MM.1S (cell line): ENCODE measurements around the gene NSF.
"Not testable (repeated sequence)": the region's sequence is repeated elsewhere in the genome, so short reads cannot be mapped to it uniquely, and the experiment has no call there.

Experiments
- DNase-seq: peaks from one replicate; pipeline ENCODE4 v3.0.0-alpha.2; 2015
- H2AFZ ChIP-seq: fragments of 300-600 bp; sonication (generic); 2 replicates; pipeline ENCODE4 v1.6.0; 2016; ENCODE audit warnings: antibody characterized with exemption, low read length
- H3F3A ChIP-seq: fragments of 300-600 bp; sonication (generic); 2 replicates; pipeline ENCODE4 v1.6.1; 2016; ENCODE audit warnings: mild to moderate bottlenecking, antibody characterized with exemption, low read length, moderate library complexity, mixed read lengths; ENCODE audit not compliant: insufficient read depth
- H3K27ac ChIP-seq: fragments of 300-600 bp; sonication (generic); 2 replicates; pipeline ENCODE4 v1.5.1; 2016; ENCODE audit warnings: mild to moderate bottlenecking, low read length
- H3K27me3 ChIP-seq: fragments of 300-600 bp; sonication (generic); replicated peaks from 2 replicates; pipeline ENCODE4 v1.6.0; 2016; ENCODE audit warnings: low read length; ENCODE audit not compliant: insufficient read depth
- H3K36me3 ChIP-seq: fragments of 300-600 bp; sonication (generic); replicated peaks from 2 replicates; pipeline ENCODE4 v1.6.1; 2016; ENCODE audit warnings: mild to moderate bottlenecking, low read length, mixed read lengths; ENCODE audit not compliant: insufficient read depth
- H3K4me1 ChIP-seq: fragments of 300-600 bp; sonication (generic); 2 replicates; pipeline ENCODE4 v1.6.1; 2016; ENCODE audit warnings: low read length, mixed read lengths
- H3K4me2 ChIP-seq: fragments of 300-600 bp; sonication (generic); 2 replicates; pipeline ENCODE4 v1.6.0; 2016; ENCODE audit warnings: low read depth, low read length
- H3K4me3 ChIP-seq: fragments of 300-600 bp; sonication (generic); 2 replicates; pipeline ENCODE4 v1.5.1; 2016; ENCODE audit warnings: low read length, mixed read lengths
- H3K79me2 ChIP-seq: fragments of 300-600 bp; sonication (generic); 2 replicates; pipeline ENCODE4 v1.6.1; 2016; ENCODE audit warnings: mixed run types, low read length, mixed read lengths
- H3K9ac ChIP-seq: fragments of 300-600 bp; sonication (generic); 2 replicates; pipeline ENCODE4 v1.6.1; 2016; ENCODE audit warnings: low read length, mixed read lengths
- H3K9me2 ChIP-seq: fragments of 300-600 bp; sonication (generic); replicated peaks from 2 replicates; pipeline ENCODE4 v1.6.1; 2016; ENCODE audit warnings: mild to moderate bottlenecking, low read length, mixed read lengths; ENCODE audit not compliant: insufficient read depth
- H3K9me3 ChIP-seq: fragments of 300-600 bp; sonication (generic); replicated peaks from 2 replicates; pipeline ENCODE4 v1.6.1; 2016; ENCODE audit warnings: mild to moderate bottlenecking, low read length, mixed read lengths; ENCODE audit not compliant: insufficient read depth
- H4K20me1 ChIP-seq: fragments of 300-600 bp; sonication (generic); 2 replicates; pipeline ENCODE4 v1.6.1; 2016; ENCODE audit warnings: mild to moderate bottlenecking, low read length, moderate library complexity, mixed read lengths; ENCODE audit not compliant: insufficient read depth

Gene NSF

DNA sequence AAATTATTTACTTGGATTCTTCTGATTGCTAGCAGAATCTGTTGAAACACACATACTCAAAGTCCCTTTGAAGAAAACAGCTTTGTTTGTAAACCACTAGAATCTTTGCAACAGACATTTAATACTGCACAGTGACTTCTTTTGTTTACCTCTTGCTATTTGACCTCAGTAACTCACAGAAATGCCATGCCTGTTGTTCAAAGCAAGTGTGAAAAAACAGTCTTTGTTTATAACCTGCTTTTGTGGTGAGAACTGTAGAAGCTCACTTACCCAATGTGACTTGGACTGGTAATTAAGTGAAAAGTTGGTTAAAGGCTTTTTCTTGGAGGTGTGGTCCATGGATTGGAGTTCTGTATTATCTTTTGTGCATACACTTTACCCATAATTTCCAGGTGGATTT is 44.4 kb downstream of the NSF start:
- H3K9me3 ChIP-seq, H3K79me2 ChIP-seq, H3K27me3 ChIP-seq, H3K4me1 ChIP-seq, H2AFZ ChIP-seq, H3K36me3 ChIP-seq, H3K27ac ChIP-seq, H3K4me3 ChIP-seq, H3K4me2 ChIP-seq, DNase-seq, H3F3A ChIP-seq, H4K20me1 ChIP-seq, H3K9me2 ChIP-seq, H3K9ac ChIP-seq: not testable (repeated sequence)

DNA sequence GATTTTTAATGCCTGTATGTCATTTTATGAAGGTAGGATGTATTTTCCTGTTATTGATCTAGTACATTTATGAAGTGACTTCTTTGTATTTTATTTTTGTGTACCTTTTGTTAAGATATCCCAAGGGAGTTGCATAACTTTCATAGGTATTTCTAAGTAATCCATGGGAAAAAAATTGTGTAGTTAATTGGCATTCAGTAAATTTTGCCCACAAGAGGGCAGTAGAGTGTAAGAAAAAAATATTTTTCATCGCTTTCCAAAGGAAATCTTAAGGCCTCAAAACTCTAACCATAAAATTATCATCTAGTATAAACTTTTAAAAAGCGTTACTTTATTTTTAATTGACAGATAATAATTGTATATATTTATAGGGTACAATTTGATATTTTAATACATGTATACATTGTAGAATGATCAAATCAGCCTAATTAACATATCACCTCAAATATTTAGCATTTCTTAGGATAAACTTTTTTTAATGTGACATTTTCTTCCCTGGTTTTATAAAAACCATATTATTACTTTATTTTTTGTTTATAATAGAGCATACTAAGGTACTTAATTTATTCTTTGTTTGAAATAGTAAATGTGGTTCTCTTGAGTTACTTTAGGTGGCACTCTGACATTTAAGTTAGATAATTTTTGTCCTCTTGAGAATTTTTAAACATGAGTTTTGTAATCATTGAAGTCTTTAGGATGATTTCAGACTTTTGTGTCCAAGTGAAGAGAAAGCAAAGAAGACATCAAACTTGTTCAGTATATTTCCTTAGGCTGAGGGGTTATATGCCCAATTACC is 51.6 kb downstream of the NSF start:
- H3K9ac ChIP-seq, H3K27me3 ChIP-seq, H3K4me3 ChIP-seq, H3K36me3 ChIP-seq, H3K9me3 ChIP-seq, H3K4me1 ChIP-seq, H3K4me2 ChIP-seq, H4K20me1 ChIP-seq, H3F3A ChIP-seq, H3K9me2 ChIP-seq, H3K79me2 ChIP-seq, DNase-seq, H2AFZ ChIP-seq, H3K27ac ChIP-seq: not testable (repeated sequence)

DNA sequence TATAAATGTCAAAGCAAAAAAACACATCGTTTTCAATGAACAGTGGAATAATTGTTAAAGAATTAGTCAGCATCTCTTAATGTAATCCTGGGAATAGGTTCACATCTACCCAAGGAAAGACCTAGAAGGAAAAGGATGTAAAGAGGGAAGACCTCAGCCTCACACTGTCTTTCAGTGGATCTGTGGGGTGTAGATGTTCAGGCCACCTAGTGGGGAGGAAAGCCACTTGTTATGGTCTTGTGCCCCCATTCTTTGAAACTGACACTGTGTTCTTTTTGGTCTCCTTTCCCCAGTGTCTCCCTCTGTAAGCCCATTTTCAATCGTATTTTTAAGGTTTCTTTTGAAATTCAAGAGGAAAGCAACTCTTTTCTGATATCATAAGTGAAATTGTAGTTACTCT is 56.8 kb downstream of the NSF start:
- H3F3A ChIP-seq, H3K36me3 ChIP-seq, H3K27me3 ChIP-seq, H3K9me3 ChIP-seq, H3K79me2 ChIP-seq, H4K20me1 ChIP-seq, H3K4me3 ChIP-seq, H3K4me1 ChIP-seq, H2AFZ ChIP-seq, H3K27ac ChIP-seq, H3K4me2 ChIP-seq, DNase-seq, H3K9me2 ChIP-seq, H3K9ac ChIP-seq: not testable (repeated sequence)

DNA sequence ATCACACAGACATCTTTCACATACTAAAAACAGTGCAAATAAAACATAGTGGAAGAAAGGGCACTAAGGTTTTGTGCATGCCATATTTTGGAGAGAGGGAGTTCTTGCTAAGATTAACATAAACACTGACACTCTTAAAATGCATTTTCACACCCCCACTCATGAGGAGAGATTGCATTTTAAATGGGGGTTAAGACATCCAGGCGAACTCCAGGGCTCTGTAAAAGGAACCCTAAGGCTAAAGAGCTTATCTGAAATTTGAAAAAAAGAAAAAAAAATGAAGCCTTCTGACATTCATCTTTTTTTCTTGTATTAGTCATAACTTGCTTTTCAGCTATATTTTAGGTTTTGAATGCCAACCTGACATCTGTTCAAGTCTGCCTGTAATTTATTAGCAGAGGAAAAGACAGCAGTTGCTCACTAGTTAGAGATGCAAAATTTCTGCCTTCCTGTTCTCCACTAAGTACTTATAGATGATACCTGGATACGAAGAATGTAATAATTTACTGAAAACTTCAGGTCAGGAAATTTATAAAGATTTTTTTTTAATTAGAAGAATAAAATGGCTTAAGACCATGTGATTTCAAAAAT is 57.3 kb downstream of the NSF start:
- H3K4me1 ChIP-seq, H2AFZ ChIP-seq, H3K4me3 ChIP-seq, H3K9me2 ChIP-seq, DNase-seq, H3K4me2 ChIP-seq, H3K27me3 ChIP-seq, H3K36me3 ChIP-seq, H3F3A ChIP-seq, H3K27ac ChIP-seq, H3K9me3 ChIP-seq, H3K79me2 ChIP-seq, H4K20me1 ChIP-seq, H3K9ac ChIP-seq: not testable (repeated sequence)

DNA sequence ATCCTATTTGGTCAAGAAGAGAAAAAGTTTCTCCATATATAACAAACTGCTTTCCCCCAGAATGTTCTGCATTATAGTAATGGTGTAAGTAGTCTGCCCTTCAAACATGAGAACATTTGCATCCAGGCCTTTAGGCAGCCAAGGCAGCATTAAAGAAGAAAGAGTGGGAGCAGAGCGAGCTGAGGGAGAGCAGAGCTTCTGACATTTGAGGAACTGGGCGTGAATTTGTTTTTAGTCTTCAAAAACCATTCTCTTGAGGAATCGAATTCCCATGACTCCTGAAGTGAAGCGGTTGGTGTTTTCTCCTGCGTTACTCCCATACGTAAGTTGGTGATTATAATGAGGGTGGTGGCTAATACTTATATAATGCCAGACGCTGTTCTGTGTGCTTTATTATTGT is 58.8 kb downstream of the NSF start:
- H3K79me2 ChIP-seq, H3K4me2 ChIP-seq, H3K9me2 ChIP-seq, H3K4me1 ChIP-seq, H3K9me3 ChIP-seq, H3K9ac ChIP-seq, H3K36me3 ChIP-seq, H3K4me3 ChIP-seq, DNase-seq, H2AFZ ChIP-seq, H4K20me1 ChIP-seq, H3F3A ChIP-seq, H3K27ac ChIP-seq, H3K27me3 ChIP-seq: not testable (repeated sequence)

DNA sequence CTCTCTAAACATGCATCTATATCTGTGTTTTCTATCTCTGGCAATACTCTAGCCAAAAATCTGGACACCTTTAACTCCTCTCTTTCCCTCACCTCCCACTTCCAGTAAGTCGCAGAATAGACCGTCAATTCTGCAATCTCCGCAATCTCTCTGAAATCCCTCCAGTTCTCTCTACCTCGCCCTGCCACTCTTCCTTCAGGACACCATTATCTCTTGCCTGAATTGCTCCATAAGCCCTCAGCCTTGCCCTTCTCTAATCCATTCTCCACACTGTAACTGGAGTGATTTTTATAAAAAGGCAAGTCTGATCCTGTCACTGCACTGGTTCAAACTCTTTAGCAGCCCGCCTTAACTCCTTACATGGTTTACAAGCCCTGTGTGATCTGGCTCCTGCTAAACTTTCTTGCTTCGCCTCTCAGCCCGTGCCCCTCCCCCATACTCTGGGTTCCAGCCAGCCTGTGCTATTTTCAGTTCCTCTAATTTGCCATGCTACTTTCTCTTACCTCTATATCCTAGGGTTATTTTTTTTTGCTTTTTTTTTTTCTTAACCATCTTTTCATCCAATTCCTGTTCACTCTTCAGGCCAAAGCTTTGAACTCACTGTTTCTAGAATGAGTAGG is 61.7 kb downstream of the NSF start:
- not testable (repeated sequence) for H3K79me2 ChIP-seq, H3K4me3 ChIP-seq, H3K27me3 ChIP-seq, H3K4me2 ChIP-seq, H3K9ac ChIP-seq, H3K4me1 ChIP-seq, H3K36me3 ChIP-seq, H3K9me3 ChIP-seq, H4K20me1 ChIP-seq, DNase-seq, H3K9me2 ChIP-seq, H2AFZ ChIP-seq, H3F3A ChIP-seq, H3K27ac ChIP-seq

DNA sequence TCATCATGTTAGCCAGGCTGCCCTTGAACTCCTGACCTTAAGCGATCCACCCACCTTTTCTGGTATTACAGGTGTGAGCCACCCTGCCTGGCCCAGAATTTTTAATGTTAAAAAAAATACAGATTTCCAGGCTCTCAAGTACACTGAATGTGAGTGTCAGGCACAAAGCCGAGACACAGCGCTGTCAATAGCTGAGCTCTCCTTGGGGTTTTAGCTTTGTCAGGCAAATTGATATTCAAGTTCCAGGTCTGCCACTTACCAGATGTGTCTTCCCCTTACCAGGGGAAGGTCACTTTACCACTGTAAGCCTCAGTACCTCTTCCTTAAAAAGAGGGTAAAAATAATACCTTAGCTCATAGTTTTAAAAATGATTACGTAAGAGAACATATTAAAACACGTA is 67.8 kb downstream of the NSF start:
- not testable (repeated sequence) for H3K79me2 ChIP-seq, H2AFZ ChIP-seq, H3F3A ChIP-seq, H3K4me2 ChIP-seq, H4K20me1 ChIP-seq, H3K36me3 ChIP-seq, H3K27me3 ChIP-seq, H3K9me2 ChIP-seq, H3K4me3 ChIP-seq, H3K9ac ChIP-seq, H3K9me3 ChIP-seq, H3K4me1 ChIP-seq, H3K27ac ChIP-seq, DNase-seq

DNA sequence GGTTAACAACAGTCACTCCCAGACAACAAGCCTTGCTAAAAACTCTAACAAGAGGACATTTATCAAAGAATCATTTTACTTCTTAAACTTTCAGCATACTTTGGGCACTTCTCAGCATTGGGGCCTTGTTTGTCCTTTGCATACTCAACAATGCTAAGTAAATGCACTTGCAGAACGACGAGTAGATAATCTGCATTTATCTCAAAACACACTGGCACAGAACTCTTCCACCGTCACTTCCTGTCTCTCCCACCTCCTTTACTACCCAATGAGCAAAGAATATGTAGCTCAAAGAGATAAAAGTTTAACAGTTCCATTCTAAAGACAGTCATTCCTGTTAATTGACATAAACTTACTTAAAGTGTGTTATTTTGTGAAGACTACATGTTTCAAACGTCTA is 69.2 kb downstream of the NSF start:
- not testable (repeated sequence) for H3K9me2 ChIP-seq, H3K27me3 ChIP-seq, H3K4me2 ChIP-seq, H3K79me2 ChIP-seq, H3K9ac ChIP-seq, H3F3A ChIP-seq, H3K27ac ChIP-seq, H3K4me3 ChIP-seq, DNase-seq, H4K20me1 ChIP-seq, H3K9me3 ChIP-seq, H2AFZ ChIP-seq, H3K36me3 ChIP-seq, H3K4me1 ChIP-seq
